ENCODE data around the gene DTX1.

The DTX1 gene

DNA sequence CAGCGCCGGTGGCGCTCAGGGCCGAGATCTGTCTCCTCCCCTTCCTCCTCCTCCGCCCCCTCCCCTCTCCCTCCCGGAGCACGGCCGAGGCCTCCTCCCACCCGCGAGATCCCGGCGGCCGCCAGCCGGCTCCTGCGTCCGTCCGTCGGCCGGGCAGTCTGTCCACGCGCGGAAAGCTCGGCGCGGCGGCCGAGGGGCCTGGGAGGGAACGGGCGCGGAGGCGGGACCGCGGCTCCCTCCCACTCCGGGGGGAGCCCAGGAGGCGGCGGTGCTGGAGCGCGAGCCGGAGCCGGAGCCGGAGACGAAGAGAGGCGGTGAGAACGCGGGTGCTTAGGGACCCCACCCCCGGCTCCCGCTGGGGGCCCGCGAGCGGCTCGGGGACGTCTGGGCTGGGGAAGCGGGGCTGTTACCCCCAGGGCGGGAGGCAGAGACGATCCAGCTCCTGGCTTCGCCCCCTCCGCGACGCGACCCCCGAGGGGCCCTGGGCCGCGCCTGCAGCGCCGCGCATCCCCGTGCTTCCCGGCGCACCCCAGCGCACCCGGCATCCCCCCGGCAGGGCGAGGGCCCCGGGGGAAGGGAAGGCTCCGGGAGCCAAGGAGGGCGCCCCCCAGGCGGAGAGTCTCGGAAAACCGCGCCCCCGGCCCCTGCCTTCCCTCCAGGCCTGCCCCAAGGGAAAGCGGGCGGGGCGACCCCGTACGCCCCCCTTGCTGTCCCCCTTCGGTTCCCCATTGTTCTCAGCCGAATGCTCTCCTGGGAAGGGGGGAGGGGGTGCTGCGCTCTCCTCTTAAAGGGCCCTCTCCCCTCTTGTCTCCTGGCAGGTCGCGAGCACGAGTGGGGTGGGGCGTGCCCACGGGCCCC lies at the start of gene DTX1:
DTX1 (plus strand) TSS at position 100 of the 858 bp plus-strand sequence. CDS start 1,463 bp downstream, outside the sequence.
- Mint-ChIP-seq H3K4me3 (peak within 1 kb of the TSS; percentile 68 to 72 (median 71)), H3K27ac (no peak within 1 kb of the TSS), H3K27me3 (ENCODE audit: low read depth) (peaks cover 46% of the 10 kb centered on the region), H3K4me1 (no peaks in the 10 kb centered on the region), H3K36me3 (ENCODE audit: low read depth) (no peaks in the 10 kb centered on the region), H3K9me3 (peaks cover 3% of the 10 kb centered on the region)
- TF ChIP-seq CTCF (IDR thresholded peaks at IDR 0.05; ENCODE audit: unreplicated experiment in 3 of 3) = no peak

DNA sequence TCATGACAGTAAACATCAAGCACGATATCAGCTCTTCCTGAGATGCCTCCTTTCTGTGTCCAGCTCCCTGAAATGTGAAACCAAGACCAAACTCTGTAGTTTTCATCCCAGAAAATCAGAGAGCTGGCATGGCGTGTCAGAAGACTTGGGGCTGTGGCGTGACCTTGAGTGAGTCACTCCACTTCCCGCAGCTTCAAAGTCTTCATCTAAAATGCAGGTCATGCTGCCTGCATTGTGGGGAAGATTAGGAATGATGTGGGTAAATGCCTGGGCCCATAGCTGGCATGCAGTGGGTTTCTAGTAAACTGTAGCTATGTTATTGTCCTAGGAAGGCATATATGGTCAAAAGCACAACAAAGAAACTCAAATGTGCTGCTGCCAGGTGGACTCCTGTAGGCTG lies 49.4 kb upstream of the DTX1 start:
- peaks cover 4% of the 10 kb centered on the region for H3K9me3 Mint-ChIP-seq
- no peak overlapping the region for H3K4me3 Mint-ChIP-seq
- H3K27ac Mint-ChIP-seq = no peak overlapping the region
- no peaks in the 10 kb centered on the region for H3K4me1 Mint-ChIP-seq
- H3K36me3 Mint-ChIP-seq (ENCODE audit: low read depth) = no peaks in the 10 kb centered on the region
- H3K27me3 Mint-ChIP-seq (ENCODE audit: low read depth) = peaks cover 66% of the 10 kb centered on the region
- no peak for TF ChIP-seq CTCF (IDR thresholded peaks at IDR 0.05; ENCODE audit: unreplicated experiment in 3 of 3)

DNA sequence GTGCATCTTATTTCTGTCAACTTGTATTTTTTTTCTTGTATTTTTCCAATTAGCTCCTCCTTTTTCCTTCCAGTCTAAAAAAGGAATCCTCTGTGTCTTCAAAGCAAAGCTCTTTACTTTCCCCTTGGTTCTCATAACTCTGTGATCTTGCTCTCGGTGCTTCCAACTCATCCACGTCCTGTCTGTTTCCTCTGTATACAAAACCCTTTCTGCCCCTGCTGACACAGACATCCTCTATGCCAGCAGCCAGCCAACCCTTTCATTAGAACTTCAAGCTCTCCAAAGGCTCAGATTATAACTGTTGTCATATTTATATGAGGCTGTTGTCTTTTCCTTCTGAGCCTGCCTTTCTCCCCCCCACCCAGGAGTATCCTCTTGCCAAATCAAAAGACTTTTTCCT lies 45.8 kb upstream of the DTX1 start:
- H3K27ac Mint-ChIP-seq = peak overlapping the region in 1 of 3 experiments; percentile 9
- no peak overlapping the region for H3K4me3 Mint-ChIP-seq
- peaks cover 46% of the 10 kb centered on the region for H3K27me3 Mint-ChIP-seq (ENCODE audit: low read depth)
- no peaks in the 10 kb centered on the region for H3K36me3 Mint-ChIP-seq (ENCODE audit: low read depth)
- H3K9me3 Mint-ChIP-seq = peaks cover 4% of the 10 kb centered on the region
- no peaks in the 10 kb centered on the region for H3K4me1 Mint-ChIP-seq
- no peak for TF ChIP-seq CTCF (IDR thresholded peaks at IDR 0.05; ENCODE audit: unreplicated experiment in 3 of 3)

- H3K27me3 Mint-ChIP-seq (ENCODE audit: low read depth) = peaks cover 24% of the 10 kb centered on the region
- H3K4me3 Mint-ChIP-seq = no peak overlapping the region
- H3K36me3 Mint-ChIP-seq (ENCODE audit: low read depth) = no peaks in the 10 kb centered on the region
- H3K27ac Mint-ChIP-seq = no peak overlapping the region
- H3K9me3 Mint-ChIP-seq = peaks cover 4% of the 10 kb centered on the region
- no peak for TF ChIP-seq CTCF (IDR thresholded peaks at IDR 0.05; ENCODE audit: unreplicated experiment in 3 of 3)
- H3K4me1 Mint-ChIP-seq = peaks cover 7% of the 10 kb centered on the region
Observed at GRCh38 chr12:113014565-113014964, 42.0 kb upstream of the DTX1 start.

- H3K4me1 Mint-ChIP-seq = peaks cover 10% of the 10 kb centered on the region
- H3K27me3 Mint-ChIP-seq (ENCODE audit: low read depth) = peaks cover 20% of the 10 kb centered on the region
- TF ChIP-seq CTCF (IDR thresholded peaks at IDR 0.05; ENCODE audit: unreplicated experiment in 3 of 3) = no peak
- H3K9me3 Mint-ChIP-seq = peaks cover under 1% of the 10 kb centered on the region
- H3K27ac Mint-ChIP-seq = no peak overlapping the region
- no peaks in the 10 kb centered on the region for H3K36me3 Mint-ChIP-seq (ENCODE audit: low read depth)
- no peak overlapping the region for H3K4me3 Mint-ChIP-seq
Observed at GRCh38 chr12:113016796-113017195, 39.7 kb upstream of the DTX1 start.

GRCh38 chr12:113019025-113019424 lies 37.5 kb upstream of the DTX1 start:
- TF ChIP-seq CTCF (IDR thresholded peaks at IDR 0.05; ENCODE audit: unreplicated experiment in 3 of 3) = no peak
- peaks cover 10% of the 10 kb centered on the region for H3K4me1 Mint-ChIP-seq
- H3K9me3 Mint-ChIP-seq = no peaks in the 10 kb centered on the region
- no peak overlapping the region for H3K27ac Mint-ChIP-seq
- no peaks in the 10 kb centered on the region for H3K36me3 Mint-ChIP-seq (ENCODE audit: low read depth)
- no peak overlapping the region for H3K4me3 Mint-ChIP-seq
- peaks cover 25% of the 10 kb centered on the region for H3K27me3 Mint-ChIP-seq (ENCODE audit: low read depth)
